Mesodermal cell (in vitro differentiated cells): ENCODE results near the gene NWD2.
A peak's percentile ranks its signal among the peaks of the same experiment; 100 is the strongest.

Experiments
- H3K27ac ChIP-seq: 2 replicates; pipeline ENCODE4 v1.7.0; 2013; ENCODE audit warnings: mild to moderate bottlenecking, low read depth, low read length, moderate library complexity; ENCODE audit not compliant: severe bottlenecking
- H3K36me3 ChIP-seq: 2 replicates; pipeline ENCODE4 v1.7.1; 2013; ENCODE audit warnings: mild to moderate bottlenecking, low read length, moderate library complexity; ENCODE audit not compliant: control insufficient read depth, insufficient read depth
- H3K4me1 ChIP-seq: one replicate; pipeline ENCODE4 v1.7.1; 2013; ENCODE audit warnings: mild to moderate bottlenecking, low read length; ENCODE audit not compliant: insufficient read depth, control insufficient read depth, poor library complexity, severe bottlenecking
- H3K4me3 ChIP-seq: 2 replicates; pipeline ENCODE4 v1.7.0; 2013; ENCODE audit warnings: low read length, control low read depth, mild to moderate bottlenecking; ENCODE audit not compliant: insufficient read depth, poor library complexity, severe bottlenecking; ENCODE audit errors: extremely low read depth
- H3K9me3 ChIP-seq: 2 replicates; pipeline ENCODE4 v1.7.1; 2013; ENCODE audit warnings: mild to moderate bottlenecking, low read length, moderate library complexity; ENCODE audit not compliant: control insufficient read depth
- WGBS, 2 experiments: methylation state at CpG; one replicate each; pipeline ENCODE4 v1.1.5; 2013; ENCODE audit warnings: missing lambda C conversion rate in 2 of 2; ENCODE audit not compliant: insufficient coverage in 2 of 2; 5-methylcytosine and 5-hydroxymethylcytosine counted together

Gene NWD2

GRCh38 chr4:37450911-37451310, 206.4 kb downstream of the NWD2 start:
- WGBS, 2 experiments = 88 to 100% methylated on average over 1 of the region's 1 CpG
- H3K4me1 ChIP-seq = no peaks in the 10 kb centered on the region
- H3K36me3 ChIP-seq = no peaks in the 10 kb centered on the region
- H3K9me3 ChIP-seq = no peaks in the 10 kb centered on the region
- H3K27ac ChIP-seq = no peak overlapping the region
- H3K4me3 ChIP-seq = no peak overlapping the region

- WGBS, 2 experiments = 80% methylated on average over 1 of the region's 2 CpGs; no CpG with 5 or more reads in 1 of the 2 experiments
- Histone ChIP-seq H3K4me1 (no peaks in the 10 kb centered on the region), H3K4me3 (no peak overlapping the region), H3K27ac (no peak overlapping the region), H3K36me3 (no peaks in the 10 kb centered on the region), H3K9me3 (no peaks in the 10 kb centered on the region)
Measured at GRCh38 chr4:37451656-37452055, 207.1 kb downstream of the NWD2 start.

DNA sequence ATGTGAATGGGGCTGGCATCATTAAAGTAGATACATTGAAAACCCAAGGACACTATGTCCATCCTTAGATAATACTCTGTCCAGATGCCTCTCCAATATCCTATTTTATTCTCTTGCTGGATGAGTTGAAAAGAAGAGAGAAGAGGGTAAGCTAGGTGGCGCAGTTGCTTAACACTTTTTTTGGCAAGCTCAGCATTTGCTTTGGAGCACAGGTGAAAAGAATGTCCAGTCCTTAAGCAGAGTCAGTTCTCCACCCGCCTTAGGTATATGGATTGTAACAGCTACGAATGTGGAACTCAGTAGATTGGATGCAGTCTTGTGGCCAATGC, 208.4 kb downstream of the NWD2 start:
- 0 to 7% methylated on average over 2 to 3 of the region's 3 CpGs for WGBS, 2 experiments
- H3K4me1 ChIP-seq = no peaks in the 10 kb centered on the region
- no peaks in the 10 kb centered on the region for H3K36me3 ChIP-seq
- H3K4me3 ChIP-seq = peak overlapping the region; percentile 42
- no peak overlapping the region for H3K27ac ChIP-seq
- no peaks in the 10 kb centered on the region for H3K9me3 ChIP-seq

- Histone ChIP-seq H3K4me1 (no peaks in the 10 kb centered on the region), H3K36me3 (no peaks in the 10 kb centered on the region), H3K27ac (no peak overlapping the region), H3K9me3 (no peaks in the 10 kb centered on the region), H3K4me3 (peak overlapping the region; percentile 42)
- WGBS, 2 experiments = 2% methylated on average over 45 to 54 of the region's 56 CpGs
Measured at GRCh38 chr4:37453281-37453998, 208.9 kb downstream of the NWD2 start.

GRCh38 chr4:37453999-37454800, 209.7 kb downstream of the NWD2 start:
- Histone ChIP-seq H3K4me3 (peak overlapping the region; percentile 42), H3K4me1 (no peaks in the 10 kb centered on the region), H3K9me3 (no peaks in the 10 kb centered on the region), H3K27ac (no peak overlapping the region), H3K36me3 (no peaks in the 10 kb centered on the region)
- WGBS, 2 experiments = 3 to 9% methylated on average over 18 to 22 of the region's 32 CpGs

DNA sequence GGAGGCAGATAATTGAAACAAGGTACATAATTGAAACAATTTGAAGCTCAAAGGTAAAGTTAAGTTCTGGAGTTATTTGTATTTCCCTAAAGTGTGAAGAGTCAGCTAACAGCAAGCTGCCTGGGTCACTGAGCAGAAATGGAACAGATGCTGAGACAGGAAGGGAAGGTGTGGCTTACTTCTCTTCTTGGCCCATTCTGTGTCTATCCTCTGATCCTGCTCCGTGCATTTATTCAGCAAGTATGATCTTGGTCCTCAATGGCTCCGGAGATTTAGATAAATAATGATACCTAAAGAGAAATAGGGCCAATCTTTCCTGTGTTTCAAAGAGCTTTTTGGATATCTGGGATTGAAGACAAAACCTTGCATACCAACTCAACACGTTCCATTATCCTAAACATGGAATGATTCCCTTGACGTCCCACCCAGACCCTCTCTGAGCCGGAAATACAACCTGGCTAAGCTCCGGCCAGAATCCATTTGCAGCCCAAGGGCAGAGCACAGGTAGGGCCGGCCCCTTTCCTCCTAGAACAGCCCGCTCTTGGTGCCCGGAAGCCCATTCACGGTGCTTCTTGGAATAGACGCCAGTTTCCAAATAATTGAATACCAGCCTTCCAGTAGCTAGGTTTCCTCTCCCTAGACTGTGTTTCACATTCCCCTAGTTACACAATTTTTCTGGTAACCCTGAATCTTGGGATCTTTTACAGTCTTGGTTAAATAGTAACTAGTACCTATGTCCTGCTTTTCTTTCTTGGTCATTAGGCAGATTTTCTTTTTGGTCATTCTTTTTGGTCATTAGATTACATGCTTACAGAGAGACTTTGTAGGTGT, 211.0 kb downstream of the NWD2 start:
- H3K4me3 ChIP-seq = no peak overlapping the region
- no peaks in the 10 kb centered on the region for H3K9me3 ChIP-seq
- H3K27ac ChIP-seq = no peak overlapping the region
- H3K4me1 ChIP-seq = no peaks in the 10 kb centered on the region
- WGBS, 2 experiments = 88 to 89% methylated on average over 5 to 7 of the region's 11 CpGs
- H3K36me3 ChIP-seq = no peaks in the 10 kb centered on the region

DNA sequence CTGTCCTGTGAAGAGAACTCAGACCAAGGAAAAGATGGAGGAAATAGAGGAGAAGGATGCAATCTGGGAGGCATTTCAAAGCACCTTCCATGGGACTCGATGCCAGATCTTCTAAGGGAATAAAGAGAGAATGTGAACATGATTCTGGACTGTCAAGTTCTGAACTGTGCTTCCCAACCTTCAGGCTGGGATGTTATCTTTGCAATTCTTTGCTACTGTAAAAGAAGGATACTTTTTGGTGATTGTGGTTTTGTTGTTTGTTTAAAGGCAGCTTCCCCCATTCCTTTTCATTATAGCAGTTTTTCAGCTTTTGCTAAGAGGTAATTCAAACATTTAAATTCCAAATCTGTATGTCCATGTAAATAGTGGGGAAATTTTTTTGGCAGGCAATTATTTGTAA, 217.3 kb downstream of the NWD2 start:
- 83 to 92% methylated on average over 1 of the region's 1 CpG for WGBS, 2 experiments
- Histone ChIP-seq H3K4me3 (no peak overlapping the region), H3K27ac (no peak overlapping the region), H3K4me1 (no peaks in the 10 kb centered on the region), H3K36me3 (no peaks in the 10 kb centered on the region), H3K9me3 (no peaks in the 10 kb centered on the region)

DNA sequence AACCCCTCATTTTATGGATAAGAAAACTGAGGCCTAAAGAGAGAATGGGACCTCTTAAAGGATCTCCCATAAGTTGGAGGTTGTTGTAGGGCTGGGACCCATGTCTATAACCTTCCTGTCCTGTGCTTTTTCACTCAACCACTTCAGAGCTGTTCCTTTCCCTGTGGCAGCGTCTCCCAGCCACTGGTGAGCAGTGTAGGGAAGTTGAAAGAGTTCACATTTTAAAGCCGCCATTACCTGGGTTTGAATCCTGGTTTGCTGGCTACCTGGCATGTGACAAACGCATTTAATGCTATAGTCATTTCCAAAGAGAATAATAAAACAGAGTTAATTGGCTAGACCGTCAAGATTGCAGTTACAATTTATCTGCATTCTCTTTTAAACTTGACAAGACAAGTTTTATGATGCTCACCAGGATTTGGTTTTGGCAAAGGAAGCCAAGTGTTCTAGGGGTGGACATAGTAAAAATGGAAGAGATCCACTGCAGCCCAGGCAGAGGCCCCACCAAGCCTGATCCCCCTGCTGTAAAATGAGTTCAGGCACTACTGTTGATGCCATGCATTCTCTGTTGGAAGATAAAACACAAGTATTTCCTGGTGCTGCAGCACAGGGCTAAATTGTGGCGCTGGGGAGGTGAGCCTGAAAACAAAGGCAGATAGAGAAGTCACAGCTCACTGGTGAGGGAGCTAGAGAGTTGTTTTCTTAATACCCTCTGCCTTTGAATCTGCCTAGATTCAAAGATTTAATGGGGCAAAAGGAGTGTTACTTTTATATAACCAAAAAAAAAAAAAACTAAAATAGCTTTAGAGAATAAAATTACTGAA, 218.7 kb downstream of the NWD2 start:
- H3K36me3 ChIP-seq = no peaks in the 10 kb centered on the region
- 65 to 88% methylated on average over 3 to 4 of the region's 5 CpGs for WGBS, 2 experiments
- no peaks in the 10 kb centered on the region for H3K4me1 ChIP-seq
- no peak overlapping the region for H3K27ac ChIP-seq
- H3K4me3 ChIP-seq = no peak overlapping the region
- no peaks in the 10 kb centered on the region for H3K9me3 ChIP-seq

- 84 to 100% methylated on average over 1 to 2 of the region's 7 CpGs for WGBS, 2 experiments
- Histone ChIP-seq H3K27ac (no peak overlapping the region), H3K9me3 (no peaks in the 10 kb centered on the region), H3K4me3 (no peak overlapping the region), H3K4me1 (no peaks in the 10 kb centered on the region), H3K36me3 (no peaks in the 10 kb centered on the region)
Measured at GRCh38 chr4:37464373-37465128, 220.0 kb downstream of the NWD2 start.
